Erythroblast (primary cell): Measurements from ENCODE around the gene KCNN4.

Experiments
- GATA1 ChIP-seq: IDR thresholded peaks from 2 replicates; pipeline ENCODE4 v1.6.1; 2011; ENCODE audit warnings: low read depth, mild to moderate bottlenecking, control low read depth, low read length, moderate library complexity
- POLR2A ChIP-seq: IDR thresholded peaks from 2 replicates; pipeline ENCODE4 v1.6.1; 2011; ENCODE audit warnings: mild to moderate bottlenecking, low read length

- no peak for TF ChIP-seq POLR2A
- TF ChIP-seq GATA1, result no peak
These were observed 50.9 kb downstream of the KCNN4 start for GRCh38 chr19:43729919-43730318.
